HEK293T (cell line): Measurements from ENCODE around the gene LRIG3.

Experiments used
- FOXM1 ChIP-seq: fragments of 450-650 bp; IDR thresholded peaks from 2 replicates; pipeline ENCODE4 v1.6.1; 2017; ENCODE audit warnings: mild to moderate bottlenecking, borderline replicate concordance
- L3MBTL2 ChIP-seq: fragments of 450-650 bp; conservative IDR thresholded peaks from 2 replicates; pipeline ENCODE4 v1.6.1; 2016; ENCODE audit warnings: mild to moderate bottlenecking

DNA sequence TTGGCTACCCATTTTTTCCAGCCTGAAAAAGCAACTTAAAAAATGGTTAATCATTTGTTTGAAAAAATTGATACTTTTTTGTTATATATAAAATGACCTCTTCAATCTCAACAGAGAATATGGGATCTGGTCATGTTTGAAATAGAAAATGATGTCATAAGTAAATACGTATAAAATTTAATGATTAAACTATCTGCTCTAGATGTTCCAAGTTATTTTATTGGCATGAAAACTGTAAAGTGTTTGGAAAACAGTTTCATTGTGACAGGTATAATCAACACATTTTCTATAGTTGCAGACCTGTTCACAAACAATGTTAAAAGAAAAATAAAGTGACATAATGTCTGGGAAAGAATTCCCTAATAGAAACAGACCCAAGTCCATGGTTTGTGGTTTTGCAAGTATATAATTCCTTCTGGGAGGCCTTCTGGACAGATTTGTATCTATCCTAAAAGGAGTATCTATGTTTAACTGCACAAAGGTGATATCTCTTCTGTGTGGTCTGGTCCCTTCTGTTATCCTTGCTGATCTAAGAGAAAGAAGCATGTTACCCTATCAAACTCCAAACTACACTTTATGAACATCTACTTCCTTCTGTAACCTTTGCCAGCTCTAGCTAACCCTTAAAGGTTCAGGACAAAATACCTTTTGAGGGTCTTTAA is 39.5 kb upstream of the LRIG3 start:
- no peak for TF ChIP-seq L3MBTL2
- TF ChIP-seq FOXM1: no peak
